Activated CD8-positive, alpha-beta memory T cell treated with anti-CD3 and anti-CD28 coated beads, Interleukin-2, amount 10 ng/mL, durations not matched to agents 7 days and 5 days (primary cell): ENCODE data around the gene DBX2. TPM values are rescaled to one million over a fixed set of nuclear protein-coding genes. Genes with fewer than 3 reads are reported as not detected.
"Not testable (repeated sequence)": the region's sequence is repeated elsewhere in the genome, so short reads cannot be mapped to it uniquely, and the experiment has no call there.

ENCODE experiments used
- ATAC-seq: fragments of 150-1000 bp; cut with Tn5 transposase; one replicate; pipeline ENCODE4 v1.10.0; 2021; ENCODE audit warnings: moderate library complexity
- CTCF ChIA-PET: fragments of 350-600 bp; sonication (Branson Sonifier 250); formaldehyde crosslinking; loops from one replicate; lab custom pipeline; 2021; ENCODE audit warnings: antibody characterized with exemption; lab: Charles Lee
- DNase-seq: peaks from one replicate; pipeline ENCODE4 v3.0.0-alpha.2; 2020
- H3K27ac Mint-ChIP-seq: one replicate; pipeline ENCODE4 v1.8.0; 2021; ENCODE audit warnings: mild to moderate bottlenecking, mixed read lengths
- H3K27me3 Mint-ChIP-seq: one replicate; pipeline ENCODE4 v1.8.0; 2021; ENCODE audit warnings: mixed read lengths
- H3K36me3 Mint-ChIP-seq: one replicate; pipeline ENCODE4 v1.8.0; 2021; ENCODE audit warnings: mild to moderate bottlenecking, mixed read lengths
- H3K4me1 Mint-ChIP-seq: one replicate; pipeline ENCODE4 v1.8.0; 2021; ENCODE audit warnings: mixed read lengths
- H3K4me3 Mint-ChIP-seq: one replicate; pipeline ENCODE4 v1.8.0; 2021; ENCODE audit warnings: mild to moderate bottlenecking, moderate library complexity, mixed read lengths
- H3K9me3 Mint-ChIP-seq: one replicate; pipeline ENCODE4 v1.8.0; 2022; ENCODE audit warnings: low read depth, mixed read lengths
- total RNA-seq, 2 experiments: library from RNA; stranded (reverse); gene quantifications; one replicate each; pipeline ENCODE4 v1.2.3, GENCODE V29; 2021

The DBX2 gene
- total RNA-seq, 2 experiments from 2014 or later, result not detected

GRCh38 chr12:45049912-45050750 lies 768 bp downstream of the DBX2 start:
- ATAC-seq (no peak), DNase-seq (no peak)
- H3K4me1 Mint-ChIP-seq, result peaks cover 7% of the 10 kb centered on the region
- CTCF ChIA-PET, result interaction anchor here (0.7 kb wide), 1 partner anchor 72 kb away, joined by 3 read pairs; no protein-coding TSS in a partner anchor
- H3K4me3 Mint-ChIP-seq, result no peak overlapping the region
- peaks cover 1% of the 10 kb centered on the region for H3K36me3 Mint-ChIP-seq
- H3K27me3 Mint-ChIP-seq, result peaks cover 70% of the 10 kb centered on the region
- H3K9me3 Mint-ChIP-seq, result no peaks in the 10 kb centered on the region
- no peak overlapping the region for H3K27ac Mint-ChIP-seq

GRCh38 chr12:45042599-45042998 lies 8.3 kb downstream of the DBX2 start:
- H3K27ac Mint-ChIP-seq, result no peak overlapping the region
- no peaks in the 10 kb centered on the region for H3K4me1 Mint-ChIP-seq
- H3K27me3 Mint-ChIP-seq, result peaks cover 35% of the 10 kb centered on the region
- CTCF ChIA-PET, result no interaction called here
- no peak for ATAC-seq
- H3K9me3 Mint-ChIP-seq, result no peaks in the 10 kb centered on the region
- no peak overlapping the region for H3K4me3 Mint-ChIP-seq
- H3K36me3 Mint-ChIP-seq, result no peaks in the 10 kb centered on the region
- DNase-seq, result no peak

GRCh38 chr12:45040977-45041376 lies 9.9 kb downstream of the DBX2 start:
- no peaks in the 10 kb centered on the region for H3K9me3 Mint-ChIP-seq
- CTCF ChIA-PET, result no interaction called here
- DNase-seq, result no peak
- no peaks in the 10 kb centered on the region for H3K4me1 Mint-ChIP-seq
- no peak for ATAC-seq
- H3K4me3 Mint-ChIP-seq, result no peak overlapping the region
- H3K27ac Mint-ChIP-seq, result no peak overlapping the region
- no peaks in the 10 kb centered on the region for H3K36me3 Mint-ChIP-seq
- H3K27me3 Mint-ChIP-seq, result peaks cover 25% of the 10 kb centered on the region

- Mint-ChIP-seq H3K4me3 (no peak overlapping the region), H3K9me3 (no peaks in the 10 kb centered on the region), H3K4me1 (no peaks in the 10 kb centered on the region), H3K27ac (no peak overlapping the region), H3K36me3 (no peaks in the 10 kb centered on the region), H3K27me3 (peaks cover 27% of the 10 kb centered on the region)
- DNase-seq, result no peak
- CTCF ChIA-PET, result no interaction called here
- ATAC-seq, result no peak
Observed at GRCh38 chr12:45039757-45040156, 11.1 kb downstream of the DBX2 start.

GRCh38 chr12:45034861-45035265 lies 16.0 kb downstream of the DBX2 start:
- ATAC-seq (no peak), DNase-seq (no peak)
- Mint-ChIP-seq H3K9me3 (no peaks in the 10 kb centered on the region), H3K36me3 (no peaks in the 10 kb centered on the region), H3K27me3 (peaks cover 31% of the 10 kb centered on the region), H3K4me3 (no peak overlapping the region), H3K4me1 (no peaks in the 10 kb centered on the region), H3K27ac (no peak overlapping the region)
- CTCF ChIA-PET, result interaction anchor here (1.3 kb wide), 1 partner anchor 86 kb away, joined by 3 read pairs; no protein-coding TSS in a partner anchor

- Mint-ChIP-seq H3K9me3 (no peaks in the 10 kb centered on the region), H3K27me3 (no peaks in the 10 kb centered on the region), H3K36me3 (no peaks in the 10 kb centered on the region), H3K4me3 (no peak overlapping the region), H3K27ac (no peak overlapping the region), H3K4me1 (no peaks in the 10 kb centered on the region)
- ATAC-seq, result no peak
- no peak for DNase-seq
- CTCF ChIA-PET, result no interaction called here
Observed at GRCh38 chr12:45017916-45018315, 33.0 kb downstream of the DBX2 start.

GRCh38 chr12:45014396-45014795 lies 36.5 kb downstream of the DBX2 start:
- no peaks in the 10 kb centered on the region for H3K36me3 Mint-ChIP-seq
- H3K27ac Mint-ChIP-seq, result no peak overlapping the region
- H3K4me3 Mint-ChIP-seq, result no peak overlapping the region
- peaks cover 2% of the 10 kb centered on the region for H3K27me3 Mint-ChIP-seq
- DNase-seq, result no peak
- no peak for ATAC-seq
- CTCF ChIA-PET, result no interaction called here
- no peaks in the 10 kb centered on the region for H3K4me1 Mint-ChIP-seq
- no peaks in the 10 kb centered on the region for H3K9me3 Mint-ChIP-seq

GRCh38 chr12:45012749-45013148 lies 38.1 kb downstream of the DBX2 start:
- DNase-seq (no peak), ATAC-seq (no peak)
- no peaks in the 10 kb centered on the region for H3K36me3 Mint-ChIP-seq
- no peak overlapping the region for H3K27ac Mint-ChIP-seq
- peaks cover 2% of the 10 kb centered on the region for H3K27me3 Mint-ChIP-seq
- no peak overlapping the region for H3K4me3 Mint-ChIP-seq
- H3K4me1 Mint-ChIP-seq, result no peaks in the 10 kb centered on the region
- H3K9me3 Mint-ChIP-seq, result no peaks in the 10 kb centered on the region
- CTCF ChIA-PET, result interaction anchor here (1.6 kb wide), 1 partner anchor 64 kb away, joined by 4 read pairs; no protein-coding TSS in a partner anchor

- H3K4me3 Mint-ChIP-seq, result no peak overlapping the region
- DNase-seq (no peak), ATAC-seq (no peak)
- no peaks in the 10 kb centered on the region for H3K9me3 Mint-ChIP-seq
- CTCF ChIA-PET, result no interaction called here
- no peaks in the 10 kb centered on the region for H3K36me3 Mint-ChIP-seq
- H3K27ac Mint-ChIP-seq, result no peak overlapping the region
- no peaks in the 10 kb centered on the region for H3K4me1 Mint-ChIP-seq
- H3K27me3 Mint-ChIP-seq, result peaks cover 2% of the 10 kb centered on the region
Observed at GRCh38 chr12:45010059-45010458, 40.8 kb downstream of the DBX2 start.

- Mint-ChIP-seq H3K36me3 (no peaks in the 10 kb centered on the region), H3K27ac (no peak overlapping the region), H3K4me3 (no peak overlapping the region), H3K27me3 (peaks cover 2% of the 10 kb centered on the region), H3K9me3 (no peaks in the 10 kb centered on the region), H3K4me1 (no peaks in the 10 kb centered on the region)
- ATAC-seq, result no peak
- CTCF ChIA-PET, result no interaction called here
- DNase-seq, result no peak
Observed at GRCh38 chr12:45008211-45008610, 42.7 kb downstream of the DBX2 start.

- Mint-ChIP-seq H3K27ac (no peak overlapping the region), H3K36me3 (no peaks in the 10 kb centered on the region), H3K4me3 (no peak overlapping the region), H3K27me3 (no peaks in the 10 kb centered on the region), H3K9me3 (no peaks in the 10 kb centered on the region), H3K4me1 (no peaks in the 10 kb centered on the region)
- CTCF ChIA-PET, result no interaction called here
- no peak for ATAC-seq
- no peak for DNase-seq
Observed at GRCh38 chr12:44999355-44999754, 51.5 kb downstream of the DBX2 start.

GRCh38 chr12:44993161-44993560 lies 57.7 kb downstream of the DBX2 start:
- H3K36me3 Mint-ChIP-seq, result no peaks in the 10 kb centered on the region
- H3K4me1 Mint-ChIP-seq, result no peaks in the 10 kb centered on the region
- H3K27me3 Mint-ChIP-seq, result peaks cover 14% of the 10 kb centered on the region
- CTCF ChIA-PET, result no interaction called here
- no peak overlapping the region for H3K4me3 Mint-ChIP-seq
- no peak for ATAC-seq
- no peak overlapping the region for H3K27ac Mint-ChIP-seq
- no peak for DNase-seq
- no peaks in the 10 kb centered on the region for H3K9me3 Mint-ChIP-seq

GRCh38 chr12:44984863-44985262 lies 66.0 kb downstream of the DBX2 start:
- ATAC-seq, H3K27ac Mint-ChIP-seq, H3K36me3 Mint-ChIP-seq, H3K4me1 Mint-ChIP-seq, CTCF ChIA-PET, H3K4me3 Mint-ChIP-seq, H3K9me3 Mint-ChIP-seq, DNase-seq: not testable (repeated sequence)
- peaks cover 11% of the 10 kb centered on the region for H3K27me3 Mint-ChIP-seq

- H3K4me3 Mint-ChIP-seq, result no peak overlapping the region
- no peak for DNase-seq
- CTCF ChIA-PET, result no interaction called here
- H3K27ac Mint-ChIP-seq, result no peak overlapping the region
- ATAC-seq, result no peak
- no peaks in the 10 kb centered on the region for H3K4me1 Mint-ChIP-seq
- no peaks in the 10 kb centered on the region for H3K9me3 Mint-ChIP-seq
- no peaks in the 10 kb centered on the region for H3K36me3 Mint-ChIP-seq
- peaks cover 15% of the 10 kb centered on the region for H3K27me3 Mint-ChIP-seq
Observed at GRCh38 chr12:44979918-44980317, 71.0 kb downstream of the DBX2 start.
